Caco-2 (cell line): ENCODE measurements around the gene RNF32. TPM values are rescaled to one million over a fixed set of nuclear protein-coding genes. Genes with fewer than 3 reads are reported as not detected.

Source experiments
- BruUV-seq: library from RNA; stranded (reverse); fragments of 400-500 nt; replicated peaks from 2 replicates; lab custom pipeline; 2021; lab: Mats Ljungman, UMichigan
- CTCF ChIA-PET: fragments of 300-600 bp; sonication (Branson Sonifier 250); formaldehyde crosslinking; loops from one replicate; lab custom pipeline; 2022; ENCODE audit warnings: antibody characterized with exemption; lab: Charles Lee
- POLR2A ChIA-PET: fragments of 300-600 bp; sonication (Branson Sonifier 250); formaldehyde crosslinking; loops from one replicate; lab custom pipeline; 2022; ENCODE audit warnings: antibody characterized with exemption; lab: Charles Lee
- DNase-seq, 2 experiments: peaks; one replicate each; pipeline versions ENCODE4 v3.0.0 to v3.0.0-alpha.2; 2020 to 2022
- H3K27me3 ChIP-seq: replicated peaks from 2 replicates; pipeline ENCODE4 v1.6.0; 2011; ENCODE audit warnings: low read length; ENCODE audit not compliant: control insufficient read depth, insufficient read depth
- H3K36me3 ChIP-seq: 2 replicates; pipeline ENCODE4 v1.5.1; 2011; ENCODE audit warnings: low read length; ENCODE audit not compliant: control insufficient read depth, insufficient read depth
- H3K4me1 ChIP-seq: fragments of 250-450 bp; sonication (Bioruptor Pico); 2 replicates; pipeline ENCODE4 v1.5.1; 2020; ENCODE audit warnings: mild to moderate bottlenecking
- H3K4me3 ChIP-seq: 2 replicates; pipeline ENCODE4 v1.5.1; 2011; ENCODE audit warnings: low read depth, mild to moderate bottlenecking, control low read depth, low read length
- H3K9me3 ChIP-seq: fragments of 250-450 bp; sonication (Bioruptor Pico); 2 replicates; pipeline ENCODE4 v1.5.1; 2020; ENCODE audit warnings: mild to moderate bottlenecking, moderate library complexity
- H3K27ac Mint-ChIP-seq: one replicate; pipeline ENCODE4 v1.8.0; 2022; ENCODE audit warnings: mixed read lengths; ENCODE audit not compliant: unreplicated experiment
- H3K27me3 Mint-ChIP-seq: one replicate; pipeline ENCODE4 v1.8.0; 2022; ENCODE audit warnings: mixed read lengths; ENCODE audit not compliant: insufficient read depth, unreplicated experiment
- H3K36me3 Mint-ChIP-seq: one replicate; pipeline ENCODE4 v1.8.0; 2022; ENCODE audit warnings: mild to moderate bottlenecking, mixed read lengths; ENCODE audit not compliant: insufficient read depth, unreplicated experiment
- H3K4me1 Mint-ChIP-seq: one replicate; pipeline ENCODE4 v1.8.0; 2022; ENCODE audit warnings: low read depth, mixed read lengths; ENCODE audit not compliant: unreplicated experiment
- H3K4me3 Mint-ChIP-seq: one replicate; pipeline ENCODE4 v1.8.0; 2022; ENCODE audit warnings: mild to moderate bottlenecking, moderate library complexity, mixed read lengths; ENCODE audit not compliant: unreplicated experiment
- H3K9me3 Mint-ChIP-seq: one replicate; pipeline ENCODE4 v1.8.0; 2022; ENCODE audit warnings: mixed read lengths; ENCODE audit not compliant: unreplicated experiment
- CTCF ChIP-seq, 2 experiments: fragments of 200-600 bp in 1 of 2; IDR thresholded peaks; 1 replicate in 1 of 2; 2 replicates in 1 of 2; pipeline versions ENCODE4 v1.5.1 to v1.8.0; 2011 to 2022; ENCODE audit warnings: antibody characterized with exemption in 1 of 2, control low read depth in 1 of 2, inconsistent platforms in 1 of 2, low read depth in 1 of 2, low read length in 1 of 2, mild to moderate bottlenecking in 1 of 2, moderate library complexity in 1 of 2; ENCODE audit not compliant: insufficient read depth in 1 of 2, severe bottlenecking in 1 of 2, unreplicated experiment in 1 of 2
- intact Hi-C: fragments of 100-400 bp; cut with micrococcal nuclease; formaldehyde crosslinking; loops from one replicate; pipeline ENCODE4 v1.10.0; 2022; ENCODE audit not compliant: unreplicated experiment
- total RNA-seq: library from RNA; stranded (reverse); gene quantifications from 2 replicates; pipeline ENCODE4 v1.2.3, GENCODE V29; 2022

The RNF32 gene
- total RNA-seq, 1 experiment from 2014 or later, result 26.0 TPM

- peaks cover 44% of the 10 kb centered on the region for H3K4me1 Mint-ChIP-seq
- no peak for TF ChIP-seq CTCF (IDR thresholded peaks at IDR 0.05; ENCODE audit: insufficient read depth in 1 of 2, low read depth in 1 of 2, low read length in 1 of 2, severe bottlenecking in 1 of 2, unreplicated experiment in 1 of 2)
- DNase-seq, result no peak
- H3K9me3 Mint-ChIP-seq, result no peaks in the 10 kb centered on the region
- CTCF ChIA-PET, result interaction anchor here (1.1 kb wide), 1 partner anchor 109 kb away, joined by 3 read pairs; no protein-coding TSS in a partner anchor
- peaks cover 65% of the 10 kb centered on the region for H3K36me3 Mint-ChIP-seq
- intact Hi-C loops, result no loop called here
- Histone ChIP-seq H3K4me1 (peaks cover 20% of the 10 kb centered on the region), H3K9me3 (no peaks in the 10 kb centered on the region), H3K27me3 (no peaks in the 10 kb centered on the region), H3K36me3 (no peaks in the 10 kb centered on the region; the same call in 1 of the 2 replicates), H3K4me3 (no peak overlapping the region)
- no peak overlapping the region for H3K4me3 Mint-ChIP-seq
- no peak overlapping the region for H3K27ac Mint-ChIP-seq
- POLR2A ChIA-PET, result no interaction called here
- no TSS peak for BruUV-seq
- H3K27me3 Mint-ChIP-seq, result no peaks in the 10 kb centered on the region
Observed at GRCh38 chr7:156654511-156655234, 14.1 kb downstream of the RNF32 start.

GRCh38 chr7:156655251-156655650, 14.7 kb downstream of the RNF32 start:
- no peak overlapping the region for H3K27ac Mint-ChIP-seq
- ChIA-PET CTCF (no interaction called here), POLR2A (no interaction called here)
- no peak overlapping the region for H3K4me3 Mint-ChIP-seq
- Histone ChIP-seq H3K36me3 (no peaks in the 10 kb centered on the region; the same call in 1 of the 2 replicates), H3K4me3 (no peak overlapping the region), H3K4me1 (peaks cover 15% of the 10 kb centered on the region), H3K9me3 (no peaks in the 10 kb centered on the region), H3K27me3 (no peaks in the 10 kb centered on the region)
- H3K36me3 Mint-ChIP-seq, result peaks cover 65% of the 10 kb centered on the region
- BruUV-seq, result no TSS peak
- intact Hi-C loops, result no loop called here
- no peak for TF ChIP-seq CTCF (IDR thresholded peaks at IDR 0.05; ENCODE audit: insufficient read depth in 1 of 2, low read depth in 1 of 2, low read length in 1 of 2, severe bottlenecking in 1 of 2, unreplicated experiment in 1 of 2)
- no peaks in the 10 kb centered on the region for H3K27me3 Mint-ChIP-seq
- H3K9me3 Mint-ChIP-seq, result no peaks in the 10 kb centered on the region
- peaks cover 43% of the 10 kb centered on the region for H3K4me1 Mint-ChIP-seq
- DNase-seq, result no peak

- no peak for TF ChIP-seq CTCF (IDR thresholded peaks at IDR 0.05; ENCODE audit: insufficient read depth in 1 of 2, low read depth in 1 of 2, low read length in 1 of 2, severe bottlenecking in 1 of 2, unreplicated experiment in 1 of 2)
- Mint-ChIP-seq H3K4me3 (no peak overlapping the region), H3K36me3 (peaks cover 65% of the 10 kb centered on the region), H3K27ac (no peak overlapping the region), H3K4me1 (peaks cover 43% of the 10 kb centered on the region), H3K27me3 (no peaks in the 10 kb centered on the region), H3K9me3 (no peaks in the 10 kb centered on the region)
- ChIA-PET POLR2A (no interaction called here), CTCF (no interaction called here)
- BruUV-seq, result no TSS peak
- Histone ChIP-seq H3K4me3 (no peak overlapping the region), H3K9me3 (no peaks in the 10 kb centered on the region), H3K27me3 (no peaks in the 10 kb centered on the region), H3K4me1 (peaks cover 9% of the 10 kb centered on the region; the same call in 1 of the 2 replicates), H3K36me3 (no peaks in the 10 kb centered on the region; the same call in 1 of the 2 replicates)
- intact Hi-C loops, result no loop called here
- DNase-seq, result no peak
Observed at GRCh38 chr7:156655983-156656382, 15.4 kb downstream of the RNF32 start.
